CD4-positive, alpha-beta T cell treated with Interleukin-2 at 100 ng/mL for 4 hours (primary cell): ENCODE data around the gene PLCD3.

Experiments used
- DNase-seq: peaks from one replicate; pipeline ENCODE4 v3.0.0-alpha.2; 2020; ENCODE audit warnings: low spot score

Gene PLCD3

GRCh38 chr17:45101883-45102811 is 30.2 kb downstream of the PLCD3 start:
- no peak for DNase-seq

- DNase-seq, result no peak
Observed at GRCh38 chr17:45101546-45101882, 30.8 kb downstream of the PLCD3 start.

DNA sequence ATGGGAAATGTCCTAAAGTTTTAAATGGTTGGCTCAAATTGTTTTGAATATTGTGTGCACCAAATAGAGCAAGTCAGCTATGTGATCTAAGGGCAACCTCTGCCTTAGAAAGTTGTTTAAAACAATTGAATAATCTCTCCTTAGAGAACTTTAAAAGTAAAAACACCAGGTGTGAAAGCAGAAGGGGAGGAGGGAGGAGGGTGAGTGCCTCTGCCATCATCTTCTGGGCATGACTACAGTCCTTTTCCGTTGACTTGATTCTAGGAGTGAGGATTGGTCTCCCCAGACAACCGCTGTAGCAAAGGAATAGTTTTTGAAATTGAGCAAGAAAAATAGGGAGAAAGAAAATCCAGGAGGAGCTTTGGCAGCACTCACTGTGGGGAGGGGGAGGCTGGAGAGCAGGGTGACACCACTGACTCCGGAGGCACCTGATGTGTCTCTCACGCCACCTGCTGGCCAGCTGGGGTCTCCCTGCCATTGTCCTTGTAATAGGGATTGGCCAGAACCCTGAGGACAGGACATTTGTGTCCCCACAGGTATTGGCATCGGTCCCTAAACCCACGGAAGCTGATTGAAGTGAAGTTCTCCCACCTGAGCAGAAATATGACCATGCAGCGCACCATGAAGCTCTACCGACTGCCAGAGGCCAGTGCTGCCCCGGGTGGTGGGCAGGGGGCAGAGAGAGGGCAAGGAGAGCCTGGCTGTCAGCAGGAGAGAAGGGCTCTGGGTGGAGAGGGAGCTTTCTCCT is 33.3 kb downstream of the PLCD3 start:
- peak; percentile 69 for DNase-seq

DNA sequence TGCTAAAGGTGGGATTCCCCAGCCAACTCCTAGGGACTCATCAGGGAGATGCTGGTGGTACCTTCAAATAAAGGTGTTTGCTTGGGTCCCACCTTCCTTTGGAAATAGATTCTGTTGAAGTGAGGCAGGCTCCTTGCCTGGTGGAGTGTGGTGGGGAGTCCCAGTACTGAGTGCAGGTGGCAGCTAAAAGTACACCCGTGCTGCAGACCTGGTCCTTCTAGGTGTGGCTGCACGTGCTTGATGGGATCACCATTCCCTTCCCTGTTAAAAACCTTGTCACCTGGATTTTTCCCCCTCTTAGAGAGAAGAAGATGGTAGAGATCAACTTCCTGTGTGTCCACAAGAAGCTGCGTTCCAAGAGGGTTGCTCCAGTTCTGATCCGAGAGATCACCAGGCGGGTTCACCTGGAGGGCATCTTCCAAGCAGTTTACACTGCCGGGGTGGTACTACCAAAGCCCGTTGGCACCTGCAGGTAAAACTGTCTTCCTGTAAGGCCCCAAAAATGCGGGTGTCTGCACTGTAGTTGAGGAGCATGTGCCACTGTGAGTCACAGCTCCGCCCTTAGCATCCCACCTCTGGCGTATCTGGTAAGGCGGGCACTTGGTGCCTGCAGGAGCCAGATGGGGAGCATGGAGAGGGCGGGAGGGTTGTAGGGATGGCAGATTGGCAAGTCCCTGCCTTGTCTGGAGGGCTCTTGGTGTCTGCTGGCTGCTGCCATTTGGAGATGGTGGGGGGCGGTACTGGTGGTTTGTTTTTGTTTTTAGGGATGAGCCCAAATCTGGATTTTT is 34.0 kb downstream of the PLCD3 start:
- DNase-seq, result no peak

DNA sequence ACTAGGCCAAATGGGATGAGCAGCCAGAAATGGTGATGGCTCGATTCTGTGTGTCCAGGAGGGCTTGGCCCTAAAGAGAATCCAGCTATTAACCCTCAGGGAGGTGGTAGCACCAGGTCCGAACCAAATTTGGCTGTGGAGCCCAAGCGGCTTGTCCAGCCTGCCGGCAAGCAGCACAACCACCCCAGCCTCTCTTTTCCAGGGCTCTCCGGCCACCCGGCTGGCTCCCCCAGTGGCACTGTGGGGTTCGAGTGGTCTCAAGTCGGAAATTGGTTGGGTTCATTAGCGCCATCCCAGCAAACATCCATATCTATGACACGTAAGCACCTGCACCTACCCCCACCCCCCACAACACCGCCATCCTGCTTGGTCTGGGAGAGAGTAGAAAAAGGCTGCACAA is 35.4 kb downstream of the PLCD3 start:
- no peak for DNase-seq

- DNase-seq, result peak; percentile 6
Observed at GRCh38 chr17:45096141-45096540, 36.2 kb downstream of the PLCD3 start.

DNA sequence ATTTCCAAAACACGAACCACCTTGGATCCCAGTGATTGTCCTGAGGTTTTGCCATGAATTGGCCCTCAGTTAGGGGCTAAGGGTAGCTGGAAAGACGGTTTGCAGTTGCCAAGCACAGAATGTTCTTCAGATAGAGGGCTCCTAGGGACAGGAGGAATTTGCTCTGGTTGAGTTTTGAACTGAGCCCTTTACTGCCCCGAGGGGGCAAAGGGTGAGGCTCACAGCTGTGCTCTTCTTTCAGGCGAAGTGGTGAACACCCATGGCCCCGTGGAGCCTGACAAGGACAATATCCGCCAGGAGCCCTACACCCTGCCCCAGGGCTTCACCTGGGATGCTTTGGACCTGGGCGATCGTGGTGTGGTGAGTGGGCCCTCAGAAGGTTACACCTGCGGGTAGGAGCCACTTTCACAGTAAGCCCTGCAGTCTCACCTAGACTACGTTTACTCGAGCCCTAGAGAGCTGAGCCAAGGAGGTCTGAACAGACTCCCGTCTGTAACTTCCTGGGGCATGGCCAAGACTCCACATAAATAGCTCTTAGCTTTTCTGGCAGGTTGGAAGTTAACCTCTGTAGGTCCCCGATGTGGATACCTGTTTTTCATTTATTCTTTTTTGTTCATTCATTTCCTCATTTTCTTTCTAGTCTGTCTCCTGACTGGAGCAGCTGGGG is 38.7 kb downstream of the PLCD3 start:
- DNase-seq, result no peak

GRCh38 chr17:45092911-45093430 is 39.3 kb downstream of the PLCD3 start:
- DNase-seq, result no peak

DNA sequence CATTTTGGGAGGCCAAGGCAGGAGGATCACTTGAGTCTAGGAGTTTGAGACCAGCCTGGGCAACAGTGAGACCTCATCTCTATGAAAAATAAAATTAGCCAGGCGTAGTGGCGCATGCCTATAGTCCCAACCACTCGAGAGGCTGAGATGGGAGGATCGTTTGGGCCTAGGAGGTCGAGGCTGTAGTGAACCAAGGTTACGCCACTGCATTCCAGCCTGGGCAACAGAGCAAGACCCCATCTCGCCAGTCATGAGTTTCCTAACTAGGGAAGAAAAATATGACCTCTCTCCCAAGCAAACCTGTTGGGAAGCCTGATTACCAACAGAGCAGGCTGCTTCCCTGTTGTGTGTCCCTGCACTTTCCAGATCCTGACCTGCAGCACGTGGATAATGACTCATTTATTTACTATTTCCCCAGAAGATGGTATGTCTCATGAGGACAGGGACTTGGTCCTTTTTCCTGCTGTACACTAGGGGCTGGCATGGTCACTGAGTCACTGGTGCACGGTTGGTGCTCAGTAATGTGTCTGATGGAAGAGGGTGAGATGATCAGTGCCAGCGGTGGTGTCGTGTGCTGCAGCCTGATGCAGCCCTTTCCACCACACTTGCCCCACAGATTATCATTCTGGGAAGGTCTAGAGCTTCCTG is 40.4 kb downstream of the PLCD3 start:
- no peak for DNase-seq

GRCh38 chr17:45090711-45091110 is 41.6 kb downstream of the PLCD3 start:
- DNase-seq, result no peak

GRCh38 chr17:45088741-45089140 is 43.6 kb downstream of the PLCD3 start:
- no peak for DNase-seq

DNA sequence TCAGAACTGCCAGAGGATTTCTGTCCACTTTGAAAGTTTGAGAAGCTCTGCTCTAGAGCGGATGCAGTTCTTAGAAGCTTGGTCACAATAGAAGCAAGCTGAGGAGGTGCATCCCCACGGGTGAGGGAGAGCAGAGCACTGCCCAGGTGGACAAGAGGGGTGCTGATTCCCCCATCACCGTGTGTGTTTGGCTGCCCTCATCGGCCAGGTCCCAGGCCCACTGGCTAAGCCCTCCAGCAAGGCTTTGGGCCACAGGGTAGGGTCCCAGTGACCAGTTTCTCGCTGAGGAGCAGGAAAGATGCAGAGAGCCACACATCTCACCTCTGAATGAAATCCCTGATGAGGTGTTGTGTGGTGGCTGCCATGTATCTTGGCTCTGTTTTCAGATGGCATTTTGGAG is 44.3 kb downstream of the PLCD3 start:
- no peak for DNase-seq

- DNase-seq, result no peak
Observed at GRCh38 chr17:45087504-45087975, 44.8 kb downstream of the PLCD3 start.

- DNase-seq, result no peak
Observed at GRCh38 chr17:45086865-45087503, 45.3 kb downstream of the PLCD3 start.

DNA sequence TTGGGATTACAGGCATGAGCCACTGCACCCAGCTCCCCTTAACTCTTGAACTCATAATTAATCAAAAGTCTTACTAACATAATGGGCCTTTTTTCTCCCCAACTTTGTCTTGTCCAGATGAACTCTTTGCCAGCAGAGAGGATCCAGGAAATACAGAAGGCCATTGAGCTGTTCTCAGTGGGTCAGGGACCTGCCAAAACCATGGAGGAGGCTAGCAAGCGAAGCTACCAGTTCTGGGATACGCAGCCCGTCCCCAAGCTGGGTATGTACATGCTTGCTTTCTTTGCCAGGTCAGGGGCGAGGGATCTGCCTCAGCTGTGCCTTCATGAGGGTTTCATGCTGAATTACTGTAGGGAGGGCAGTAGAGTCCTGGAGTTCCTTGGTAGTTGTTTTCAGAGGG is 45.9 kb downstream of the PLCD3 start:
- DNase-seq, result no peak

DNA sequence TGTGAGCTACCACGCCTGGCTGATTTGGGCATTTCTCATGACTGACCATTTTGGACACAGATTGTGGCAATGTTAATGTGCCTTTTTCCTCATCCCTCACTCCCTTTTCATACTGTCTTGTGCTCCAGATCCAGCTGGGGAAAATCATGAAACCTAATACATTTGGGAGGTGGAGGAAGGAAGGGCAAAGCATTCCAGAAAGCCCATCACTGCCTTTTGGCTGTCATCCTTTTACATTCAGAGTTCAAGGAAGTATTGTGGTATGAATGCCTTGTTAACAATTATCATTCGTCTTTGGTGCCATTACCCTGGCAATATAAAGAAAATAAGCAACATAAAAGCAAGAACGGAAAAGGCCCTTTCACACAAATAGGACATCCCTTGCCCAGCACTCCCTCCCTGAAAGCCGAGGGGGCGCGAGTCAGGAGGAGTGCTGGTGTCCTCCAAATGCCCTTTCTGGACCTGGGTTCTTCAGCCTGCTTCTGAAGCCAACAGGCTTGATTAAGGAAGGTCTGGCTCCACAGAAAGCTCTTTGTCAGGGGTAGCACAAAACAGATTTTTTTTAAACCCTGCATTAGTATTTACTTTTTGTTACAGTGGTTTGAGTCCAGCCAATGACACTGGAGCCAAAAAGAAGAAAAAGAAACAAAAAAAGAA is 51.1 kb downstream of the PLCD3 start:
- DNase-seq, result no peak

GRCh38 chr17:45077643-45078042 is 54.7 kb downstream of the PLCD3 start:
- no peak for DNase-seq

DNA sequence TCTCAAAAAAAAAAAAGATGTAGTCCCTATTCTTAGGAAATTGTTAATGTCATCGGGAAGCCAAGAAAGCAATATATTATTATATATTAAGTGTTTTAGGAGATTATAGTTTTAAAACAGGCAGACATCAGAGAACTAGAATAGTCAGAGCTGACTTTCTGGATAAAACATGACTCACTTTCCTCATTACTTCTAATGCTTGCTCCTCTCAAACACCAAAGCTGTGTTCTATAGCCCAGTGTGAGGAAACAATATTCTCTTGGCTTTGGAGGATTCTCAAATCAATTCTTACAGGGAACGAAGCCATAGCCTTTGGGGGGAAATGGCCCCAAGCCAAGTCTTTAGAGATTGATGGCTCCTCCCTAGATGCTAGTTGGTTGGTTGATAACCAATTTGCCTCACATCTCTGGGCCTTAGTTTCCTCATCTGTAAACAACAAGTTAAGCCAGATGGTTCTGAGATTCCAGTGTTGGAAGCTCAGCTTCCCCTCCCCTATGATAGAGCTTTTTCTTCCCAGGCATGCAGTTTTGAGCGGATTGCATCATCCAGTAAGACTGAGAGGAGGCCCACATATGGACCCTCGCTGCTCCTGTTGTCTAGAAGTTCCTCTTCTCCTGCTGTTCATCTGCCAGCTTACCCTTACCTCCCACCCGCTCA is 58.8 kb downstream of the PLCD3 start:
- DNase-seq, result no peak

- DNase-seq, result no peak
Observed at GRCh38 chr17:45070809-45071208, 61.5 kb downstream of the PLCD3 start.

DNA sequence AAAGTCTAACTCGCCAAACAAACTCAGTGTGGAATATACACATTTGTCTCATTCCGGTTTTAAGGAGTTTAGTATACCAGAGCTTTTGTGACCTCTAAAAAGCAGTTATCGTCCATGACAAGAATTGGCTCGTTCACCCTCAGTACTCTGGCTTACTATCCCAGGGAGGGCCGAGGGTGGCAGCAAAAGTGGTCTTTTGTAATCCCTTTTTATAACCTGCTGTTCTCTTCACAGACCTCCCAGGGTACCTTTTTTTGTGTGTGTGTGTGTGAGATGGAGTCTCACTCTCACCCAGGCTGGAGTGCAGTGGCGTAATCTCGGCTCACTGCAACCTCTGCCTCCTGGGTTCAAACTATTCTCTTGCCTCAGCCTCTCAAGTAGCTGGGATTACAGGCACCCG is 62.3 kb downstream of the PLCD3 start:
- no peak for DNase-seq
